HG03571 (cell line): ENCODE data around the gene COL5A1.

Experiments
- ATAC-seq: cut with Tn5 transposase; IDR thresholded peaks from one replicate; pipeline ENCODE4 v1.9.1; 2021; ENCODE audit not compliant: unreplicated experiment

The COL5A1 gene

DNA sequence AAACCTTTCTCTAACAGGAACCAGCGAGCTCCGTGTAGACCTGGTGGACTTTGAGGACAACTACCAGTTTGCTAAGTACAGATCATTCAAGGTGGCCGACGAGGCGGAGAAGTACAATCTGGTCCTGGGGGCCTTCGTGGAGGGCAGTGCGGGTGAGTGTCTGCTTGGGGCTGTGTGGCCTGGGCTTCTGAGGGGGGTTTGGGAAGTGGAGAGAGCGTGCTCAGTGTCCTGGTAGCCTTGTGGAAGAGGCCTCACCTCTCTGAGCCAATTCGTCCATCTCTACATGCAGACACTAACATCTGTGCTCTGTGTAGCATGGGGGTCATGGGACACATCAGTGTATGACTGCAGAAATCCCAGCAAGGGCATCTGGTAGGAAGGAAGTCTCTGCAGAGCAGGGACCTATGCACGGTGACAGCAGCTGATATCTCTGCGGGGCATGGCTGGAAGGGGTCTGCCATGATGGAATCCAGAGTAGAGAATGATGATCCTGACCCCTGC, 244.9 kb downstream of the COL5A1 start:
- no peak for ATAC-seq

DNA sequence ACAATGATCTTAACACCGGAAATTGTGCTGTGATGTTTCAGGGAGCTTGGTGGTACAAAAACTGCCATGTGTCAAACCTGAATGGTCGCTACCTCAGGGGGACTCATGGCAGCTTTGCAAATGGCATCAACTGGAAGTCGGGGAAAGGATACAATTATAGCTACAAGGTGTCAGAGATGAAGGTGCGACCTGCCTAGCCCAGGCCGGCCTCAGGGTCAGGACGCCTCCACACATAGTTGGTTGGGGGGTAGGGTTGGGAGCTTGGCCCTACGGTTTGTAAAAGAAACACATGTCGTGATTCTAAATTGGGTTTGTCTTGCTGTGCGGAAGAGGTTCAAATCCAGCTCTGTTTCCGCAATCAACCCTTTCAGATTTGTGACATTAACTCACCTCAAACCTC, 245.6 kb downstream of the COL5A1 start:
- ATAC-seq: no peak

DNA sequence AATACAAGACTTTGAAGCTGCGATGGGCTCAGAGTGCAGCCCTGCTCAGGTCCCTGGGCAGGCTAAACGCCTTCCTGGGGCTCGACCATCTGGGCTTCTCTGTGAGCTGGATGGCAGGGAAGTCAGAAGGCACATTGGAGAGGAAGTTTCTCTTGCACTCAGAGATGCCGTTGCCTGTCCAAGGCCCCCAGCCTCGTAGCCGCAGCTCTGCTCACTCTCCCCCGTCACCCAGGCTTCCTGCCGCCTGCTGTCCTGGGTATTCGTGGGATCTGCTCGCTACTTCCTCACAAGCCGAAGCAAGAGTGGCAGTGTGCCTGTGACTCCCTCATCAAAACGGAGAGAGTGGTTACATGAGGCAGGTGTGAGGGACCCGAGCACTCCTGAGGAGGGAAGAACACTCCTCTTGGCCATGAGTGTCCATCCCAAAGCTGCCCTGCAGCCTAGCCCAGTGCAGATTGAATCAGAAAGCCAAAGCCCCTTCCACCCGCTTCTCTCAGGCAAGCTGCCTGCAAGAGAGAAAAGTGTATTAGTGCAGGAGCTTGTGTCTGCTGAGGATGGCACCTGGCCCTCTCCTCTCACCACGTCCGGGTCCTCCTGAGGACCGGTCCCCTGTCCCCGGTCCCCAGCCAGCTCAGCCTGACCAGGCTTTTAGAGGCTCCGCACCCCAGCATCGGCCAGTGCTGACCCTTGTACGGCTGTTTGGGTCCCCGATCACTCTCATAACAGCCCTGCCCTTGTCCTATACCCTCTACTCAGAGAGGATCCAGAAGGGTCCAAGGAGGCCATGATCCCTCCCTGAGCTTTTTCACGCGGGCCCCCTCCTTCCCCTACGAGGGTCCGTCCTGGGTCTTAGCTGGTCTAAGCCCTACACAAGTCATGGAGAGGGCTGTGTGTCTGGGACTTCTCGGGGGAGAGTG, 246.3 kb downstream of the COL5A1 start:
- no peak for ATAC-seq

DNA sequence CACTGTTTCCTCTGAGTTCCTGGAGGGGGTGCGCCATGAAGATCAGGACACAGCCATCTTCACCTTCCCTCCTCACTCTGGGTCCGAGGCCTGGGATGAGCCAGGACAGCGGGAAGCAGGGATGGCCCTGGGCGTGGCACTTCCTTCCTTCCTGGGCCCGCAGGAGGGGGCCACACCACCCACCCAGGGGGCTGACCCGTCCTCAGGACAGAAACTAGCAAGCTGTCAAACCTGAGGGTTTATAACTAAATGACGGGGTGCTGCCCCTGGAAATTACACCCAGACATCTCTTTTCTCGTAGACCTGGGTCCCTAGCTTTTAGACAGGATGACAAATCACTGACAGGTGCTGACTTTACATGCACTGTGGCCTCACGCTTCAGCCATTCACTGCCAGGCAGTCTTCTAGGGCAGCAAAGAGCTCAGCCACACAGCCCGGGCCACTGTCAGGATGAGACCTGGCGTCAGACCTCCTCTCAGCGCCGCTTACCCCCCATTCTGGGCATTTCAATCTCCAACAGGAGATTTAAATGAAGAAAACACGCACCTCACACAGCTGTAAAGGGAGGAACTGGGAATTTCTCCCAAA, 247.1 kb downstream of the COL5A1 start:
- ATAC-seq: no peak

DNA sequence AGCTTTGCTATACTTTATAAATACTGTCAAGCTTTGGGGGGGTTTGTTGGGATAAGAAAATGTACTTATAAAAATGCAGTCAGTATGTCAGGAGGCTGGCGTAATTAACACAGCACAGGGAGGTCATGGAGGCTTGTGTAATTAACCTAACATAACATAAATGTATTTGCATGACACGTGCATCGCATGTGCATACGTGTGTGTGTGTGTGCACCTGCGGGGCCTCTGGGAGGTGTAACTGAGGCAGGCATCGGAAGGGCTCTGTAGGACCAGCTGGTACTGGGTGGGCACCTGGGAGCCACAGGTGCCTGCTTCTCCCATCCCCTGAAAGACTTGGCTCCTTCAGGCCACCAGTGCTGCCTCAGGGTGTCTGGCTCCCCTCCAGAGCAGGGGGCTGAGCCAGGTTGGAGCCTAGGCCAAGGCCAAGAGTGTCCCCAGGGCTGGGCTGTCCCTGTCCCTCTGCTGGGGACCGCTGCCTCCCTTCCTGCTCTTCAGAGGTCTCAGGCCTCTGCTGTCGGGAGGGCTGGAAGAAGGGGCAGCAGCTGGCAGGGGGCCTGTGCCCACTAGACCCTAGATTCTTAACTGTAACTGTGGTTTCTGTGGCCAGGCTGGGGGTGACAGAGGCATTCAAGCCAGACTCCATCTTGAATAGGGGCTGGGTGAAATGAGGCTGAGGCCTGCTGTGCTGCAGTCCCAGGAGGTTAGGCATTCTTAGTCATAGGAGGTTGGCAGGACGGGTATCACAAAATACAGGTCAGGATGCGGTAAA, 248.0 kb downstream of the COL5A1 start:
- no peak for ATAC-seq

DNA sequence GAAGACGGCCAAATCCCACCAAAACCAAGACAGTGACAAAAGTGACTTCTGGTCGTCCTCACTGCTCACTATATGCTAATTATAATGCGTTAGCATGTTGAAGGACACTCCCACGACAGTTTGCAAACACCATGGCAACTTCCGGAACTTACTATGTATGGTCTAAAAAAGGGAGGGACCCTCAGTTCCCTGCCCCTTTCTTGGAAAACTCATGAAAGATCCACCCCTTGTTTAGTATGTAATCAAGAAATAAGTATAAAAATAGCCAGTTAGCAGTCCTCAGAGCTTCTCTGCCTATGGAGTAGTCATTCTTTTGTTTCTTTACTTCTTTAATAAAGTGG, 248.5 kb downstream of the COL5A1 start:
- no peak for ATAC-seq

DNA sequence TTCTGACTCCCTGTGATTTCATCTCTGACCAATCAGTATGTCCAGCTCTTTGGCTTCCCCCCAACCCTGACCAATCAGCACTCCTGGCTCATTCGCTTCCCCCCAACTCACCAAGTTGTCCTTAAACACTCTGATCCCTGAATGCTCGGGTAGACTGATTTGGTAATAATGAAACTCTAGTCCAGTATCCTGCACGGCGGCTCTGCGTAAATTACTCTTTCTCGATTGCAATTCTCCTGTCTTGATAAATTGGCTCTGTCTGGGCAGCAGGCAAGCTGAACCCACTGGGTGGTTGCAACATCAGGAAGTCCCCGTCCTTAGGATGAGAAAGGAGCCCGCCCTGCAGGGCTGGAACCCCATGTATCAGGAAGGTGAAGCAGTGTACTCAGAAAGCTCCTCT, 249.4 kb downstream of the COL5A1 start:
- no peak for ATAC-seq

DNA sequence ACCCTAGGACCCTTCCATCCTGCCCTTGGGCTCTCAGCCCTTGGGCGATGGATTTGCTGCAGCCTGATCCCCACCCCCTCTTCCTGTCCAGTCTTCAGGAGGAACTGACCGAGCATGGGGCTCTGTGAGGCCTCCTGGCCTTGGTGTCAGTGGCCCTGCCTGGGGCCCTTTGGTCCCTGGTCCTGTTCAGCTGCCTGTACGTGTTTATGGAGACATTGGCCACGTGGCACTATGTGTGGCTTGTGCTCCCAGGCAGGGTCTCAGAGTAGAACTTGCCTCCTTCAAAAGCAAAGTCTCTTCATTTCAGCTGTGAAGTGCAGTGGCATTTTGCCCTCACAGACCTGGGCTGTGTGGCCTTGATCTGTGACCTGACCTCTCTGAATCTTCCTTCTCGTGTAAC, 250.1 kb downstream of the COL5A1 start:
- ATAC-seq: no peak

DNA sequence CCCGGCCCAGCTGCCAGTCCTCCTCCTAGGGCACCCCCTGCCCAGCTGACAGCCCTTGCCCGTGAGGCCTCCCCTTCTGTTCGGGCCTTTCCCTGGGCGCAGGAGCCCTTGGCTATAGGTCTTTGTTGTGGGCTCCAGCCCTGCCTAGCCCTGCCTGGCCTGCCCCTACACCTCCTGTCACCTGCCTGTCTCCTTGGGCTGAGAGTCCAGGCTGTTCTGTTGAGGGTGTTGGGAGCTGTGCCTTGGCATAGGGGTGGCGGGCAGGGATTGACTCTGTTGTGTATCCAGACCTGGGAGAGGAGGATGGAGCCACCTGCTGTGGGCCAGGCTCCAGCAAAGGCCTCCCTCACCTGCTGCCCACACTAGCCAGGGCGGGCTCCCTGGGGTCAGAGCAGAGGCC, 250.6 kb downstream of the COL5A1 start:
- ATAC-seq: no peak

DNA sequence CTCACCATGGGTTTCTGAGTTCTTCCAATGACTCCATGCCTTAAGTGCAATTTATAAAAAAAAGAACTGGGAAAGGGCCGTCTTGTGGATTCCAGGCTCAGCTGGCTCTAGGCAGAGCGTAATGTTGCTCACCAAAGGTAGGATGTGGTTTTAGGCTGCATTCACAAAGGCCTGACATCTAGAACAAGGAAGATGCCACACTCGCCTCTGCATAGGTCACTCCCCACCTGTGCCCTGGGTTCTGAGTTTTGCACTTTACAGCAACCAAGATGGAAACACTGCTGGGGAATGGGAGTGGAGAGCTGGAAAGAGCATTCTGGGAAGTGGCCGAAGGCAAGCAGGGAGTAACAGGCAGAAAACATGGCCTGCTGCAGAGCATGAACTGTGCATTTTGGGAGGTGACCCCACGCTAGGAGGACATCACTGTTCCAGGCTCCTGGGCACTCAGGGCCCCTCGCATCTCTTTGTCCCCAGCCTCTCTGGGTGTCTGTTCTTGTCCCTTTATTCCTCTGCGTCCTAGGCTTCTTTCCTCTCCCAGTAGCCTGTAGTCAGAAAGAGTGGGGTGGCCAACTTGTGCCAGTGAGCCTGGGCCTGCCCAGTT, 251.3 kb downstream of the COL5A1 start:
- ATAC-seq: no peak
